Spinal cord (tissue), 10 donors: ENCODE results near the gene SVOPL. TPM values are rescaled to one million over a fixed set of nuclear protein-coding genes. Genes with fewer than 3 reads are reported as not detected.

Experiments used
- DNase-seq, 6 donors: peaks; one replicate each; pipeline versions ENCODE4 v3.0.0 to v3.0.0-alpha.2; 2013 to 2015; ENCODE audit warnings: low spot score in 6 of 6, low read depth in 4 of 6
- H3K27ac ChIP-seq: one replicate; pipeline ENCODE4 v1.5.1; 2013; ENCODE audit warnings: low read depth, low read length, control low read depth
- H3K27me3 ChIP-seq: one replicate; pipeline ENCODE4 v1.6.1; 2013; ENCODE audit warnings: low read length; ENCODE audit not compliant: control insufficient read depth, insufficient read depth
- H3K36me3 ChIP-seq: one replicate; pipeline ENCODE4 v1.6.1; 2013; ENCODE audit warnings: low read length; ENCODE audit not compliant: control insufficient read depth, insufficient read depth
- H3K4me1 ChIP-seq: one replicate; pipeline ENCODE4 v1.6.1; 2013; ENCODE audit warnings: low read length; ENCODE audit not compliant: control insufficient read depth, insufficient read depth
- H3K4me3 ChIP-seq: one replicate; pipeline ENCODE4 v1.5.1; 2013; ENCODE audit warnings: low read depth, low read length, control low read depth
- H3K9me3 ChIP-seq: one replicate; pipeline ENCODE4 v1.6.1; 2013; ENCODE audit warnings: low read length; ENCODE audit not compliant: control insufficient read depth, insufficient read depth
- WGBS: methylation state at CpG from one replicate; pipeline ENCODE4 v1.1.5; 2013; ENCODE audit warnings: missing lambda C conversion rate; ENCODE audit not compliant: insufficient coverage; 5-methylcytosine and 5-hydroxymethylcytosine counted together
- long read RNA-seq, 4 donors: transcript quantifications; one replicate each; lab custom pipeline, GENCODE V29; 2026
- polyA plus RNA-seq, 2 donors: library from polyadenylated mRNA; unstranded; fragments of 120-200 nt; gene quantifications; one replicate each; pipeline ENCODE4 v1.2.1, GENCODE V29; 2013; ENCODE audit not compliant: insufficient read length in 2 of 2
- total RNA-seq, 2 donors: library from RNA; depleted of rRNA in 1 of 2; stranded (reverse); fragments of 120-200 nt in 1 of 2; fragments of >200 nt in 1 of 2; gene quantifications; one replicate each; pipeline versions ENCODE4 v1.2.3 to v1.2.4, GENCODE V29; 2013 to 2014
- donor health status: healthy.

Gene SVOPL
- total RNA-seq (1 to 10 TPM in 1 of 2 donors, under 1 TPM in 1; 0.79 to 1.2 TPM), polyA plus RNA-seq (1 to 10 TPM in 1 of 2 donors, under 1 TPM in 1; 0.60 to 1.6 TPM)
- long read RNA-seq, donor 1 = 0 reads
- long read RNA-seq, donor 2 = 0 reads
- long read RNA-seq, donor 3 = 0 reads
- long read RNA-seq, donor 4, partial matches to known transcripts = 0 of 2 reads
- long read RNA-seq, donor 4, other reads (novel, unspliced or antisense) = 0 of 2 reads

- WGBS = 67% methylated on average over 6 of the region's 7 CpGs
- DNase-seq = no peak
- H3K4me1 ChIP-seq = no peaks in the 10 kb centered on the region
- no peaks in the 10 kb centered on the region for H3K27me3 ChIP-seq
- H3K9me3 ChIP-seq = no peaks in the 10 kb centered on the region
- H3K4me3 ChIP-seq = no peak within 1 kb of the TSS
- H3K27ac ChIP-seq = no peak within 1 kb of the TSS
- no peaks in the 10 kb centered on the region for H3K36me3 ChIP-seq
These were observed at the start of gene SVOPL for GRCh38 chr7:138700857-138701536. Gene SVOPL (minus strand): TSS chr7:138701362. CDS start chr7:138679045, 22,317 bp downstream.

- no peaks in the 10 kb centered on the region for H3K27me3 ChIP-seq
- WGBS = 93% methylated on average over 11 of the region's 15 CpGs
- no peaks in the 10 kb centered on the region for H3K9me3 ChIP-seq
- H3K36me3 ChIP-seq = no peaks in the 10 kb centered on the region
- H3K27ac ChIP-seq = no peak overlapping the region
- H3K4me3 ChIP-seq = no peak overlapping the region
- H3K4me1 ChIP-seq = peaks cover 10% of the 10 kb centered on the region
- DNase-seq = no peak
These were observed 49.3 kb upstream of the SVOPL start for GRCh38 chr7:138750473-138750872.

- WGBS = 89% methylated on average over 3 of the region's 3 CpGs
- Histone ChIP-seq H3K27me3 (no peaks in the 10 kb centered on the region), H3K4me1 (peaks cover 6% of the 10 kb centered on the region), H3K4me3 (no peak overlapping the region), H3K27ac (no peak overlapping the region), H3K36me3 (no peaks in the 10 kb centered on the region), H3K9me3 (no peaks in the 10 kb centered on the region)
- no peak for DNase-seq
These were observed 48.8 kb upstream of the SVOPL start for GRCh38 chr7:138749960-138750359.

GRCh38 chr7:138748666-138749065 is 47.5 kb upstream of the SVOPL start:
- Histone ChIP-seq H3K27me3 (no peaks in the 10 kb centered on the region), H3K27ac (no peak overlapping the region), H3K4me1 (peaks cover 6% of the 10 kb centered on the region), H3K9me3 (no peaks in the 10 kb centered on the region), H3K36me3 (no peaks in the 10 kb centered on the region), H3K4me3 (no peak overlapping the region)
- WGBS = 94% methylated on average over 3 of the region's 6 CpGs
- no peak for DNase-seq

- no peak overlapping the region for H3K27ac ChIP-seq
- DNase-seq = no peak
- H3K4me1 ChIP-seq = no peaks in the 10 kb centered on the region
- H3K27me3 ChIP-seq = no peaks in the 10 kb centered on the region
- no peaks in the 10 kb centered on the region for H3K9me3 ChIP-seq
- H3K36me3 ChIP-seq = no peaks in the 10 kb centered on the region
- WGBS = no CpG with 5 or more reads among the region's 4 CpGs
- no peak overlapping the region for H3K4me3 ChIP-seq
These were observed 44.9 kb upstream of the SVOPL start for GRCh38 chr7:138746073-138746472.

GRCh38 chr7:138745189-138745588 is 44.0 kb upstream of the SVOPL start:
- Histone ChIP-seq H3K27me3 (no peaks in the 10 kb centered on the region), H3K36me3 (no peaks in the 10 kb centered on the region), H3K4me3 (no peak overlapping the region), H3K9me3 (no peaks in the 10 kb centered on the region), H3K27ac (no peak overlapping the region), H3K4me1 (no peaks in the 10 kb centered on the region)
- WGBS = 98% methylated on average over 7 of the region's 7 CpGs
- DNase-seq = no peak

- Histone ChIP-seq H3K4me1 (no peaks in the 10 kb centered on the region), H3K9me3 (no peaks in the 10 kb centered on the region), H3K27me3 (no peaks in the 10 kb centered on the region), H3K27ac (no peak overlapping the region), H3K36me3 (no peaks in the 10 kb centered on the region), H3K4me3 (no peak overlapping the region)
- no peak for DNase-seq
- 100% methylated on average over 2 of the region's 5 CpGs for whole genome bisulfite sequencing
These were observed 40.2 kb upstream of the SVOPL start for GRCh38 chr7:138741453-138741735.

- Histone ChIP-seq H3K9me3 (no peaks in the 10 kb centered on the region), H3K36me3 (no peaks in the 10 kb centered on the region), H3K4me3 (no peak overlapping the region), H3K4me1 (no peaks in the 10 kb centered on the region), H3K27me3 (no peaks in the 10 kb centered on the region), H3K27ac (no peak overlapping the region)
- WGBS = no CpG with 5 or more reads among the region's 1 CpG
- no peak for DNase-seq
These were observed 38.7 kb upstream of the SVOPL start for GRCh38 chr7:138739859-138740258.

- H3K9me3 ChIP-seq = no peaks in the 10 kb centered on the region
- peak; percentile 72 to 99 (median 91) for DNase-seq
- no peaks in the 10 kb centered on the region for H3K36me3 ChIP-seq
- no peak overlapping the region for H3K27ac ChIP-seq
- H3K4me3 ChIP-seq = no peak overlapping the region
- 57% methylated on average over 5 of the region's 14 CpGs for WGBS
- H3K4me1 ChIP-seq = no peaks in the 10 kb centered on the region
- H3K27me3 ChIP-seq = no peaks in the 10 kb centered on the region
These were observed 37.6 kb upstream of the SVOPL start for GRCh38 chr7:138738551-138739335.
